Right lung (tissue), 10 donors: Measurements from ENCODE around the gene AOC1. TPM values are rescaled to one million over a fixed set of nuclear protein-coding genes. Genes with fewer than 3 reads are reported as not detected.
"Not testable (repeated sequence)": the region's sequence is repeated elsewhere in the genome, so short reads cannot be mapped to it uniquely, and the experiment has no call there.

ENCODE experiments used
- DNase-seq, 2 donors: peaks; one replicate each; pipeline ENCODE4 v3.0.0-alpha.2; 2013
- long read RNA-seq, 8 donors: transcript quantifications; one replicate each; lab custom pipeline, GENCODE V29; 2026
- polyA plus RNA-seq, 5 donors: library from polyadenylated mRNA; unstranded; fragments of 120-200 nt; gene quantifications; one replicate each; pipeline versions ENCODE4 v1.2.1 to v1.2.3, GENCODE V29; 2013; ENCODE audit warnings: inconsistent platforms in 1 of 5, low replicate concordance in 1 of 5; ENCODE audit not compliant: insufficient read length in 5 of 5, insufficient read depth in 1 of 5

AOC1 gene
- under 1 TPM; 0.53 to 0.97 (median 0.66) TPM for polyA plus RNA-seq
- long read RNA-seq, donor 1 = 0 reads
- long read RNA-seq, donor 2 = 0 reads
- long read RNA-seq, donor 3 = 0 reads
- long read RNA-seq, donor 4 = 0 reads
- long read RNA-seq, donor 5 = 0 reads
- long read RNA-seq, donor 6, partial matches to known transcripts = 0 of 1 reads
- long read RNA-seq, donor 6, other reads (novel, unspliced or antisense) = 0 of 1 reads
- long read RNA-seq, donor 7 = 0 reads
- long read RNA-seq, donor 8 = 0 reads

- no peak for DNase-seq
Measured at GRCh38 chr7:150852371-150852905, at the start of gene AOC1. Gene AOC1 (plus strand): TSS chr7:150852517. CDS start chr7:150856471, 3,954 bp downstream.

- DNase-seq = no peak
Measured at GRCh38 chr7:150803161-150803860, 49.0 kb upstream of the AOC1 start.

GRCh38 chr7:150804802-150805201 is 47.5 kb upstream of the AOC1 start:
- DNase-seq = no peak

- DNase-seq = no peak
Measured at GRCh38 chr7:150805864-150806263, 46.5 kb upstream of the AOC1 start.

- no peak for DNase-seq
Measured at GRCh38 chr7:150806454-150806853, 45.9 kb upstream of the AOC1 start.

GRCh38 chr7:150806863-150807262 is 45.5 kb upstream of the AOC1 start:
- no peak for DNase-seq

GRCh38 chr7:150807616-150808438 is 44.5 kb upstream of the AOC1 start:
- not testable (repeated sequence) for DNase-seq

- DNase-seq = no peak
Measured at GRCh38 chr7:150814328-150815001, 37.9 kb upstream of the AOC1 start.

- no peak for DNase-seq
Measured at GRCh38 chr7:150818971-150819370, 33.3 kb upstream of the AOC1 start.

- DNase-seq = no peak
Measured at GRCh38 chr7:150820148-150820547, 32.2 kb upstream of the AOC1 start.

- DNase-seq = no peak
Measured at GRCh38 chr7:150820578-150821198, 31.6 kb upstream of the AOC1 start.

- no peak for DNase-seq
Measured at GRCh38 chr7:150823043-150823442, 29.3 kb upstream of the AOC1 start.

GRCh38 chr7:150823484-150824126 is 28.7 kb upstream of the AOC1 start:
- DNase-seq = no peak

GRCh38 chr7:150824379-150825177 is 27.7 kb upstream of the AOC1 start:
- DNase-seq = no peak

GRCh38 chr7:150826061-150826849 is 26.1 kb upstream of the AOC1 start:
- no peak for DNase-seq

- DNase-seq = no peak
Measured at GRCh38 chr7:150828384-150828783, 23.9 kb upstream of the AOC1 start.

GRCh38 chr7:150829426-150829825 is 22.9 kb upstream of the AOC1 start:
- DNase-seq = no peak

GRCh38 chr7:150830937-150831336 is 21.4 kb upstream of the AOC1 start:
- DNase-seq = no peak

GRCh38 chr7:150831851-150832250 is 20.5 kb upstream of the AOC1 start:
- DNase-seq = no peak
